ENCODE results near the gene RFC1. TPM values are rescaled to one million over a fixed set of nuclear protein-coding genes. Genes with fewer than 3 reads are reported as not detected.
A peak's percentile ranks its signal among the peaks of the same experiment; 100 is the strongest.

RFC1 gene
- total and polyA plus RNA-seq, 9 of the 15 experiments (the other 6 are each of a cell fraction or from before 2014, with no cell fraction given), result 16.8 to 85.6 (median 45.2) TPM

DNA sequence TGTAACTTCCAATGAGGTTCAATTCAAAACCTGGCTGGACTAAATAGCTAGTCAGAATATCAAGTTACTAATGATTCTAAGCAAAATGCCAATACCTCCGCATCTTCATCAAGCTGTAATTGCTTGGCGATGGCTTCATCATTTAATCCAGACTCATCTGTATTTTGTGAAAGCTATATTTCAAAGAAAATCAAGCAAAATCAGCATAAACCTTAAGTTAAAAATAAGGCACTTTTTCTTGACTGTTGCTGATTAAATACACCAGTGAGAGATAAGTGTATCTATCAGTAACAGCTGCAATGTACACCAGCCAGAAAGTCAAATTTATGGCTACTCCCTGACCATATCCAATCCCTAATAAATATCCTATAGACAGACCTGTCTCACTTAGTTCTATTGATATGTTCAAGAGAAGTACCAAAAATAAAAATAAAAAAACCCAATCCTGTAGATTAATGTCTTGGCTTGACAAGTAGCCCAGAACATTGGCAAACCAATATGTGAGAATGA is 39.6 kb downstream of the RFC1 start (continued):
- TF ChIP-seq JUN (IDR thresholded peaks at IDR 0.05; ENCODE audit: borderline replicate concordance, low read depth, low read length) (no peak), JUN (CRISPR knock-in tag; IDR thresholded peaks at IDR 0.05; ENCODE audit: borderline replicate concordance) (no peak), C11orf30 (IDR thresholded peaks at IDR 0.05; ENCODE audit: low read depth) (peak; percentile 71), ZNF232 (CRISPR knock-in tag; IDR thresholded peaks at IDR 0.05) (no peak), CBFA2T3 (IDR thresholded peaks at IDR 0.05) (peak; percentile 40), ZNF780A (CRISPR knock-in tag; IDR thresholded peaks at IDR 0.05) (no peak), NFRKB (IDR thresholded peaks at IDR 0.05; ENCODE audit: low read depth) (no peak), SMARCA4 (IDR thresholded peaks at IDR 0.05) (peak; percentile 33; the same call in 1 of the 2 replicates), ARID1B (IDR thresholded peaks at IDR 0.05) (peak; percentile 69; the same call in 1 of the 2 replicates), KLF6 (CRISPR knock-in tag; IDR thresholded peaks at IDR 0.05; ENCODE audit: borderline replicate concordance) (no peak), NEUROD1 (IDR thresholded peaks at IDR 0.05; ENCODE audit: borderline replicate concordance, low read depth, low read length, partially characterized antibody) (no peak), HMGN3 (IDR thresholded peaks at IDR 0.05; ENCODE audit: borderline replicate concordance, extremely low read depth, insufficient read length, low read depth, low read length) (no peak), TCF3 (CRISPR knock-in tag; IDR thresholded peaks at IDR 0.05) (peak; percentile 61)
- TF ChIP-seq, protein P1, sequence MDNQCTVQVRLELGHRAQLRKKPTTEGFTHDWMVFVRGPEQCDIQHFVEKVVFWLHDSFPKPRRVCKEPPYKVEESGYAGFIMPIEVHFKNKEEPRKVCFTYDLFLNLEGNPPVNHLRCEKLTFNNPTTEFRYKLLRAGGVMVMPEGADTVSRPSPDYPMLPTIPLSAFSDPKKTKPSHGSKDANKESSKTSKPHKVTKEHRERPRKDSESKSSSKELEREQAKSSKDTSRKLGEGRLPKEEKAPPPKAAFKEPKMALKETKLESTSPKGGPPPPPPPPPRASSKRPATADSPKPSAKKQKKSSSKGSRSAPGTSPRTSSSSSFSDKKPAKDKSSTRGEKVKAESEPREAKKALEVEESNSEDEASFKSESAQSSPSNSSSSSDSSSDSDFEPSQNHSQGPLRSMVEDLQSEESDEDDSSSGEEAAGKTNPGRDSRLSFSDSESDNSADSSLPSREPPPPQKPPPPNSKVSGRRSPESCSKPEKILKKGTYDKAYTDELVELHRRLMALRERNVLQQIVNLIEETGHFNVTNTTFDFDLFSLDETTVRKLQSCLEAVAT (IDR thresholded peaks at IDR 0.05), result no peak
- TF ChIP-seq, protein P2, sequence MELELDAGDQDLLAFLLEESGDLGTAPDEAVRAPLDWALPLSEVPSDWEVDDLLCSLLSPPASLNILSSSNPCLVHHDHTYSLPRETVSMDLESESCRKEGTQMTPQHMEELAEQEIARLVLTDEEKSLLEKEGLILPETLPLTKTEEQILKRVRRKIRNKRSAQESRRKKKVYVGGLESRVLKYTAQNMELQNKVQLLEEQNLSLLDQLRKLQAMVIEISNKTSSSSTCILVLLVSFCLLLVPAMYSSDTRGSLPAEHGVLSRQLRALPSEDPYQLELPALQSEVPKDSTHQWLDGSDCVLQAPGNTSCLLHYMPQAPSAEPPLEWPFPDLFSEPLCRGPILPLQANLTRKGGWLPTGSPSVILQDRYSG (tag; conservative IDR thresholded peaks at IDR 0.05; ENCODE audit: low read depth), result no peak
- TF ChIP-seq, protein P3, sequence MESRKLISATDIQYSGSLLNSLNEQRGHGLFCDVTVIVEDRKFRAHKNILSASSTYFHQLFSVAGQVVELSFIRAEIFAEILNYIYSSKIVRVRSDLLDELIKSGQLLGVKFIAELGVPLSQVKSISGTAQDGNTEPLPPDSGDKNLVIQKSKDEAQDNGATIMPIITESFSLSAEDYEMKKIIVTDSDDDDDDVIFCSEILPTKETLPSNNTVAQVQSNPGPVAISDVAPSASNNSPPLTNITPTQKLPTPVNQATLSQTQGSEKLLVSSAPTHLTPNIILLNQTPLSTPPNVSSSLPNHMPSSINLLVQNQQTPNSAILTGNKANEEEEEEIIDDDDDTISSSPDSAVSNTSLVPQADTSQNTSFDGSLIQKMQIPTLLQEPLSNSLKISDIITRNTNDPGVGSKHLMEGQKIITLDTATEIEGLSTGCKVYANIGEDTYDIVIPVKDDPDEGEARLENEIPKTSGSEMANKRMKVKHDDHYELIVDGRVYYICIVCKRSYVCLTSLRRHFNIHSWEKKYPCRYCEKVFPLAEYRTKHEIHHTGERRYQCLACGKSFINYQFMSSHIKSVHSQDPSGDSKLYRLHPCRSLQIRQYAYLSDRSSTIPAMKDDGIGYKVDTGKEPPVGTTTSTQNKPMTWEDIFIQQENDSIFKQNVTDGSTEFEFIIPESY (CRISPR knock-in tag; IDR thresholded peaks at IDR 0.05), result no peak
- TF ChIP-seq, protein P4, sequence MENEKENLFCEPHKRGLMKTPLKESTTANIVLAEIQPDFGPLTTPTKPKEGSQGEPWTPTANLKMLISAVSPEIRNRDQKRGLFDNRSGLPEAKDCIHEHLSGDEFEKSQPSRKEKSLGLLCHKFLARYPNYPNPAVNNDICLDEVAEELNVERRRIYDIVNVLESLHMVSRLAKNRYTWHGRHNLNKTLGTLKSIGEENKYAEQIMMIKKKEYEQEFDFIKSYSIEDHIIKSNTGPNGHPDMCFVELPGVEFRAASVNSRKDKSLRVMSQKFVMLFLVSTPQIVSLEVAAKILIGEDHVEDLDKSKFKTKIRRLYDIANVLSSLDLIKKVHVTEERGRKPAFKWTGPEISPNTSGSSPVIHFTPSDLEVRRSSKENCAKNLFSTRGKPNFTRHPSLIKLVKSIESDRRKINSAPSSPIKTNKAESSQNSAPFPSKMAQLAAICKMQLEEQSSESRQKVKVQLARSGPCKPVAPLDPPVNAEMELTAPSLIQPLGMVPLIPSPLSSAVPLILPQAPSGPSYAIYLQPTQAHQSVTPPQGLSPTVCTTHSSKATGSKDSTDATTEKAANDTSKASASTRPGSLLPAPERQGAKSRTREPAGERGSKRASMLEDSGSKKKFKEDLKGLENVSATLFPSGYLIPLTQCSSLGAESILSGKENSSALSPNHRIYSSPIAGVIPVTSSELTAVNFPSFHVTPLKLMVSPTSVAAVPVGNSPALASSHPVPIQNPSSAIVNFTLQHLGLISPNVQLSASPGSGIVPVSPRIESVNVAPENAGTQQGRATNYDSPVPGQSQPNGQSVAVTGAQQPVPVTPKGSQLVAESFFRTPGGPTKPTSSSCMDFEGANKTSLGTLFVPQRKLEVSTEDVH (IDR thresholded peaks at IDR 0.05; ENCODE audit: low read depth, partially characterized antibody), result no peak
- TF ChIP-seq, protein P5, sequence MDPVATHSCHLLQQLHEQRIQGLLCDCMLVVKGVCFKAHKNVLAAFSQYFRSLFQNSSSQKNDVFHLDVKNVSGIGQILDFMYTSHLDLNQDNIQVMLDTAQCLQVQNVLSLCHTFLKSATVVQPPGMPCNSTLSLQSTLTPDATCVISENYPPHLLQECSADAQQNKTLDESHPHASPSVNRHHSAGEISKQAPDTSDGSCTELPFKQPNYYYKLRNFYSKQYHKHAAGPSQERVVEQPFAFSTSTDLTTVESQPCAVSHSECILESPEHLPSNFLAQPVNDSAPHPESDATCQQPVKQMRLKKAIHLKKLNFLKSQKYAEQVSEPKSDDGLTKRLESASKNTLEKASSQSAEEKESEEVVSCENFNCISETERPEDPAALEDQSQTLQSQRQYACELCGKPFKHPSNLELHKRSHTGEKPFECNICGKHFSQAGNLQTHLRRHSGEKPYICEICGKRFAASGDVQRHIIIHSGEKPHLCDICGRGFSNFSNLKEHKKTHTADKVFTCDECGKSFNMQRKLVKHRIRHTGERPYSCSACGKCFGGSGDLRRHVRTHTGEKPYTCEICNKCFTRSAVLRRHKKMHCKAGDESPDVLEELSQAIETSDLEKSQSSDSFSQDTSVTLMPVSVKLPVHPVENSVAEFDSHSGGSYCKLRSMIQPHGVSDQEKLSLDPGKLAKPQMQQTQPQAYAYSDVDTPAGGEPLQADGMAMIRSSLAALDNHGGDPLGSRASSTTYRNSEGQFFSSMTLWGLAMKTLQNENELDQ (CRISPR knock-in tag; IDR thresholded peaks at IDR 0.05; ENCODE audit: borderline replicate concordance), result no peak
